Right renal pelvis (tissue), 4 donors: Measurements from ENCODE around the gene BMPER. TPM values are rescaled to one million over a fixed set of nuclear protein-coding genes. Genes with fewer than 3 reads are reported as not detected.

Experiments used
- DNase-seq, 4 donors: peaks; one replicate each; pipeline ENCODE4 v3.0.0-alpha.2; 2013; ENCODE audit warnings: low read depth in 4 of 4, low spot score in 3 of 4, missing footprints in 1 of 4
- polyA plus RNA-seq, 4 donors: library from polyadenylated mRNA; unstranded; fragments of 120-200 nt; gene quantifications; one replicate each; pipeline ENCODE4 v1.2.1, GENCODE V29; 2013; ENCODE audit not compliant: insufficient read length in 4 of 4

The BMPER gene
- polyA plus RNA-seq = 10 to 100 TPM; 12.9 to 22.8 (median 21.2) TPM

- DNase-seq = peak; percentile 26 to 37 (median 29)
Observed at GRCh38 chr7:33905389-33906032, at the start of gene BMPER. Gene BMPER, plus strand, starts transcription at chr7:33905539. Its CDS starts 75 bp downstream, at chr7:33905614.

- DNase-seq = no peak
Observed at GRCh38 chr7:33861947-33862346, 43.4 kb upstream of the BMPER start.

GRCh38 chr7:33862946-33863814, 42.2 kb upstream of the BMPER start:
- DNase-seq = no peak

- no peak for DNase-seq
Observed at GRCh38 chr7:33868166-33868565, 37.2 kb upstream of the BMPER start.

GRCh38 chr7:33869176-33869575, 36.2 kb upstream of the BMPER start:
- no peak for DNase-seq

GRCh38 chr7:33870120-33870519, 35.2 kb upstream of the BMPER start:
- DNase-seq = no peak

GRCh38 chr7:33872870-33873269, 32.5 kb upstream of the BMPER start:
- DNase-seq = no peak

GRCh38 chr7:33873518-33873917, 31.8 kb upstream of the BMPER start:
- DNase-seq = no peak

- no peak for DNase-seq
Observed at GRCh38 chr7:33873981-33874750, 31.2 kb upstream of the BMPER start.

- DNase-seq = no peak
Observed at GRCh38 chr7:33874943-33875342, 30.4 kb upstream of the BMPER start.

- DNase-seq = no peak
Observed at GRCh38 chr7:33876596-33877274, 28.6 kb upstream of the BMPER start.

GRCh38 chr7:33880787-33881186, 24.6 kb upstream of the BMPER start:
- DNase-seq = no peak

- DNase-seq = no peak
Observed at GRCh38 chr7:33881316-33881715, 24.0 kb upstream of the BMPER start.

GRCh38 chr7:33882040-33882837, 23.1 kb upstream of the BMPER start:
- DNase-seq = no peak

- no peak for DNase-seq
Observed at GRCh38 chr7:33882950-33883670, 22.2 kb upstream of the BMPER start.

GRCh38 chr7:33883671-33883965, 21.7 kb upstream of the BMPER start:
- DNase-seq = no peak

GRCh38 chr7:33885290-33886148, 19.8 kb upstream of the BMPER start:
- DNase-seq = no peak

GRCh38 chr7:33886149-33886623, 19.2 kb upstream of the BMPER start:
- DNase-seq = no peak
